ENCODE measurements around the gene ANO7. TPM values are rescaled to one million over a fixed set of nuclear protein-coding genes. Genes with fewer than 3 reads are reported as not detected.

Gene ANO7
- total RNA-seq, 6 donors from 2014 or later = 0.30 to 1.3 (median 1.1) TPM

- DNase-seq = no peak
- TF ChIP-seq POLR2A (IDR thresholded peaks at IDR 0.05) = no peak
- no peak for TF ChIP-seq POLR2AphosphoS5 (IDR thresholded peaks at IDR 0.05)
- TF ChIP-seq CTCF (IDR thresholded peaks at IDR 0.05) = no peak
- TF ChIP-seq EP300 (IDR thresholded peaks at IDR 0.05) = no peak
- no peak for ATAC-seq (ENCODE audit: low FRiP score in 2 of 2)
- no peaks in the 10 kb centered on the region for H3K36me3 ChIP-seq
- no peaks in the 10 kb centered on the region for H3K9me3 ChIP-seq
- WGBS, 2 donors = 79 to 86% methylated on average over 10 to 25 of the region's 27 CpGs
- no peaks in the 10 kb centered on the region for H3K27me3 ChIP-seq
- no peaks in the 10 kb centered on the region for H3K4me1 ChIP-seq
- H3K4me3 ChIP-seq = no peak overlapping the region
- no peak overlapping the region for H3K27ac ChIP-seq
Observed at GRCh38 chr2:241198381-241199279, 10.2 kb downstream of the ANO7 start.

- ATAC-seq (ENCODE audit: low FRiP score in 2 of 2) = no peak
- TF ChIP-seq EP300 (IDR thresholded peaks at IDR 0.05) (no peak), POLR2A (IDR thresholded peaks at IDR 0.05) (no peak), CTCF (IDR thresholded peaks at IDR 0.05) (no peak), POLR2AphosphoS5 (IDR thresholded peaks at IDR 0.05) (no peak)
- no peaks in the 10 kb centered on the region for H3K36me3 ChIP-seq
- no peaks in the 10 kb centered on the region for H3K9me3 ChIP-seq
- no peak for DNase-seq
- H3K27me3 ChIP-seq = no peaks in the 10 kb centered on the region
- no peak overlapping the region for H3K27ac ChIP-seq
- WGBS, 2 donors = 93 to 98% methylated on average over 6 to 11 of the region's 16 CpGs
- no peak overlapping the region for H3K4me3 ChIP-seq
- H3K4me1 ChIP-seq = no peaks in the 10 kb centered on the region
Observed at GRCh38 chr2:241199286-241199685, 10.8 kb downstream of the ANO7 start.

DNA sequence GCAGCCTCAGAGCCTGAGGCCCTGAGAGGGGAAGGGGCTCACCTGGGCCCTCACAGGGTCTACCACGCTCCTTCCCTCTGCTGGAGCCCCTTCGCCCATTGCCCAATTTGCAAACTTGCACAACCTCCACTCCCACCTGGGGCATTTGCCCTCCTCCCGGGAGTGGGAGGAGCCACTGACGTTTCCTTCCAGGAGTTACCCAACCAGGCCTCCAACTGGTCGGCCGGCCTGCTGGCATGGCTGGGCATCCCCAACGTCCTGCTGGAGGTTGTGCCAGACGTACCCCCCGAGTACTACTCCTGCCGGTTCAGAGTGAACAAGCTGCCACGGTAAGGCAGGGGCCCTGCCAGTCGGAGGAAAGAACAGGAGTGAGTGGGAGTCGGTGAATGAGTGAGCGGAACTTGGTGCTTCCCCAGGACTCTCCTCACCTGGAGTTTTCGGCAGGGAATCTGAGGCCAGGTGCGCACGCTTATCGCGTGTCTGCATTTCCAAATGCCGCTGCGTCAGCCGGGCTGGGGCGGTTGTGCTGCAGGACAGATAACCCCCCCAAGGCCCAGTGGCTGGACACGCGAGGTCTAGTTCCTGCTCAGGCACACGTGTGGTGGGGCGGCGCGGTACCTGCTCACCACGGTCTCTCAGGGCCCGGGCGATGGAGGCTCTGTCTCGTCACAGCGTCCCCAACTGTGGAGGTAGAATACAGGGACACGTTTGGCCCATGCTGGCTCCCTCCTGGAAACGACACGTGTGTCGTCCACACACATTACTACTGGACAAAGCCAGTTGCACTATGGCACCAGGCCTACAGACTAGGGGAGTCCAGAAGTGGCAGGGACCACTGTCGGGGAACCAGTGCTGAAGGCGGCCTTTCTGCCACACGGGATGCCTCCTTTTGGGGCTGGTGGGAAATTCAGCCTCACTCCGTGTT is 11.7 kb downstream of the ANO7 start:
- H3K27ac ChIP-seq = no peak overlapping the region
- H3K4me3 ChIP-seq = no peak overlapping the region
- ATAC-seq (ENCODE audit: low FRiP score in 2 of 2) (no peak), DNase-seq (peak in 1 of 2 donors; percentile 69)
- H3K9me3 ChIP-seq = no peaks in the 10 kb centered on the region
- TF ChIP-seq EP300 (IDR thresholded peaks at IDR 0.05) (no peak), POLR2A (IDR thresholded peaks at IDR 0.05) (no peak), POLR2AphosphoS5 (IDR thresholded peaks at IDR 0.05) (no peak), CTCF (IDR thresholded peaks at IDR 0.05) (no peak)
- no peaks in the 10 kb centered on the region for H3K4me1 ChIP-seq
- WGBS, 2 donors = 76 to 80% methylated on average over 32 to 38 of the region's 42 CpGs
- no peaks in the 10 kb centered on the region for H3K36me3 ChIP-seq
- H3K27me3 ChIP-seq = no peaks in the 10 kb centered on the region

DNA sequence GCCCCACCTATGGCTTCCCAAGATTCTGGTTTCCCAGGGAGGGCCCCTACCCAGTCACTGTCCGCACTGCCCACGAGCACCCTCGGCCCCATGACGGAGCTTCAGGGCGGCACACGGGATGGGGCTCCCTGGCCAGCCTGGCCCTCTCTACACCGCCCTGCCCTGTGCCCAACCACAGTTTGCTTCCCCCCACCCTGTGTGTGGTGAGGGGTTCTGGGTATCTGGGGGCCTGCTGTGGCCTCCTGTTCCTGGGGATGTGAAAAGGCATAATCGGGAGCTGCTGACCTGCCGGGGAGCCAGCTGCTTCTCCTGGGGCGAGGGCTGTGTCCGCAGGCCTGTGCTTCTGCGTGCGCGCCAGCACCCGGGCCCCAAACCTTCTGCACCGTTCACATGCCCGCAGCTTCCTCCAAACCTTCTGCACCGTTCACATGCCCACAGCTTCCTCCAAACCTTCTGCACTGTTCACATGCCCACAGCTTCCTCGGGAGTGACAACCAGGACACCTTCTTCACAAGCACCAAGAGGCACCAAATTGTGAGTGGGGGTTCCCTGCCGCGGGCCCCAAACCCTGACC is 12.4 kb downstream of the ANO7 start:
- WGBS, 2 donors = 65 to 67% methylated on average over 5 to 19 of the region's 21 CpGs
- DNase-seq = no peak
- Histone ChIP-seq H3K27me3 (no peaks in the 10 kb centered on the region), H3K4me1 (no peaks in the 10 kb centered on the region), H3K9me3 (no peaks in the 10 kb centered on the region), H3K36me3 (no peaks in the 10 kb centered on the region), H3K27ac (no peak overlapping the region), H3K4me3 (no peak overlapping the region)
- TF ChIP-seq EP300 (IDR thresholded peaks at IDR 0.05) (no peak), POLR2AphosphoS5 (IDR thresholded peaks at IDR 0.05) (no peak), POLR2A (IDR thresholded peaks at IDR 0.05) (no peak), CTCF (IDR thresholded peaks at IDR 0.05) (no peak)
- no peak for ATAC-seq (ENCODE audit: low FRiP score in 2 of 2)
